ENCODE results near the gene INO80. TPM values are rescaled to one million over a fixed set of nuclear protein-coding genes. Genes with fewer than 3 reads are reported as not detected.

Gene INO80
- total and polyA plus RNA-seq, 2 donors (not counting 1 experiment from before 2014, with no cell fraction given) = 16.3 to 55.7 TPM

- intact Hi-C loops (cut with micrococcal nuclease) = no loop called here
- DNase-seq = no peak
Observed at GRCh38 chr15:41128174-41128902, 12.3 kb upstream of the INO80 start.

More at GRCh38 chr15:41128174-41128902, 12.3 kb upstream of the INO80 start:
- Histone ChIP-seq H4K20me1 (ENCODE audit: control insufficient read depth, insufficient read depth, low read length, poor library complexity, severe bottlenecking) (no peaks in the 10 kb centered on the region), H3K9me3 (ENCODE audit: control extremely low read depth in 1 of 3, control insufficient read depth in 2 of 3, insufficient read depth in 1 of 3, low read length in 2 of 3) (peaks cover 0 to 14% (median 0%) of the 10 kb centered on the region in 3 donors), H3K27ac (ENCODE audit: low read length in 2 of 2) (no peak overlapping the region), H3K4me3 (ENCODE audit: control extremely low read depth in 1 of 5, extremely low read depth in 1 of 5, insufficient read depth in 1 of 5, low read depth in 2 of 5, low read length in 4 of 5) (no peak overlapping the region), H2AFZ (ENCODE audit: insufficient read depth, low read depth, low read length, poor library complexity, severe bottlenecking) (no peak overlapping the region), H3K27me3 (replicated peaks in 1 of 4; ENCODE audit: control extremely low read depth in 1 of 4, control insufficient read depth in 3 of 4, insufficient read depth in 4 of 4, low read length in 3 of 4) (no peaks in the 10 kb centered on the region), H3K79me2 (ENCODE audit: control insufficient read depth, insufficient read depth, low read length) (no peaks in the 10 kb centered on the region), H3K4me2 (replicated peaks; ENCODE audit: low read depth, low read length, poor library complexity, severe bottlenecking) (no peak overlapping the region), H3K9ac (ENCODE audit: low read length) (no peak overlapping the region), H3K36me3 (replicated peaks in 1 of 2; ENCODE audit: control extremely low read depth in 1 of 2, control insufficient read depth in 1 of 2, extremely low read depth in 1 of 2, insufficient read depth in 2 of 2, low read length in 1 of 2) (no peaks in the 10 kb centered on the region), H3K4me1 (ENCODE audit: control insufficient read depth in 2 of 2, insufficient read depth in 2 of 2, low read length in 2 of 2) (no peaks in the 10 kb centered on the region)
- CTCF ChIA-PET = no interaction called here
- no peak overlapping the region for H3K4me3 Mint-ChIP-seq
- POLR2A ChIA-PET = no interaction called here
- peaks cover 16% of the 10 kb centered on the region for H3K27me3 Mint-ChIP-seq
- TF ChIP-seq CTCF (IDR thresholded peaks at IDR 0.05) (no peak), EZH2 (IDR thresholded peaks at IDR 0.05; ENCODE audit: borderline replicate concordance, insufficient read depth, low read depth, low read length, poor library complexity, severe bottlenecking) (no peak)
- no peaks in the 10 kb centered on the region for H3K4me1 Mint-ChIP-seq
- no peak overlapping the region for H3K27ac Mint-ChIP-seq
- WGBS (ENCODE audit: insufficient coverage) = 100% methylated on average over 1 of the region's 6 CpGs
- ATAC-seq (ENCODE audit: low read depth) = no peak
- no peaks in the 10 kb centered on the region for H3K9me3 Mint-ChIP-seq (ENCODE audit: insufficient read depth)

Data from B cell (primary cell).